Subcutaneous abdominal adipose tissue (tissue), 5 donors: ENCODE data around the gene NRP1.

ENCODE experiments used
- H3K27ac ChIP-seq: one replicate; pipeline ENCODE4 v1.7.0; 2013; ENCODE audit warnings: low read depth, mild to moderate bottlenecking, inconsistent platforms, low read length, moderate library complexity
- H3K27me3 ChIP-seq, 5 donors: one replicate each; pipeline ENCODE4 v1.7.0; 2013; ENCODE audit warnings: low read length in 5 of 5, inconsistent platforms in 1 of 5; ENCODE audit not compliant: control insufficient read depth in 5 of 5, insufficient read depth in 4 of 5
- H3K36me3 ChIP-seq, 5 donors: one replicate each; pipeline ENCODE4 v1.7.0; 2013; ENCODE audit warnings: low read length in 5 of 5; ENCODE audit not compliant: control insufficient read depth in 5 of 5, insufficient read depth in 5 of 5
- H3K4me1 ChIP-seq, 5 donors: one replicate each; pipeline ENCODE4 v1.7.0; 2013; ENCODE audit warnings: low read length in 5 of 5, mild to moderate bottlenecking in 3 of 5, moderate library complexity in 1 of 5; ENCODE audit not compliant: control insufficient read depth in 5 of 5, insufficient read depth in 5 of 5
- H3K4me3 ChIP-seq, 5 donors: one replicate each; pipeline ENCODE4 v1.7.0; 2013; ENCODE audit warnings: low read length in 5 of 5, low read depth in 1 of 5
- H3K9ac ChIP-seq, 5 donors: one replicate each; pipeline ENCODE4 v1.7.0; 2013; ENCODE audit warnings: low read length in 5 of 5, mild to moderate bottlenecking in 4 of 5, moderate library complexity in 3 of 5
- H3K9me3 ChIP-seq, 5 donors: one replicate each; pipeline ENCODE4 v1.7.0; 2013; ENCODE audit warnings: low read length in 5 of 5; ENCODE audit not compliant: control insufficient read depth in 5 of 5
- donor health status: healthy.
- donor health status: healthy.
- donor health status: healthy.
- donor health status: healthy.
- donor health status: healthy.

NRP1 gene

DNA sequence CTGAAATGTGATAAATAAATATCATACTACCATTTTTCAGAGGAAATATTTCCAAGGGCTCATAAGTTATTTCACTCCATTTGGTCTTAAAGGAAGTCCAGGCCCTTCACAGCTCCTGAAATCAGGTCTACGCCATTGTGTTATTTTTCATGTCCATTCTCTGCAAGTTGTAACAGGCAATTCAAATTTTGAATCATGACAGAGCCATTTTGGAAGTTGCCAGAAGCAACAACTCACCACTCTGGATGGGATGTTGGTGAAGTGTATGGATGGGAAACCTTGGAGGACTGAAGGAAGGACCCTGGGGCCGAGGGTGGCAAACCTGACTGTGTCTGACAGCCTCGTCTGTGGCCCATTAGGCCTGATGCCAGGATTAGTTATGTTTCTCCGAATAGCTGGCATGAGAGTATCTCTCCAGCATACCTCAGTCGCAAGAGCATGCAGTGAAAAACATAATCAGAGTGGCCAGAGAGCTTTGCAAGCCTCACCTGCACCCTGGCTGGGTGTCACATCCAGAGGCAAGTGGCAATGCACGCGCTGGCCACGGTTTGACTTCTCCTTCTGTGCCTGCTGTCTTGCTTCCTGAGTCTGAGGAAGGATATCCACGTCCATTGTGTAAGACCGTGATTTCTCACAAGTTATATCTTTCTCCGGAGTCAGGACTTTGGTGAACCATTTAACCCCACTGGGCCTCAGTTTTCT lies 87.1 kb downstream of the NRP1 start:
- Histone ChIP-seq H3K4me3 (no peak overlapping the region), H3K4me1 (peaks cover 0 to 68% (median 15%) of the 10 kb centered on the region in 5 donors), H3K9me3 (no peaks in the 10 kb centered on the region), H3K9ac (no peak overlapping the region), H3K27me3 (no peaks in the 10 kb centered on the region), H3K36me3 (peaks cover 43 to 69% (median 47%) of the 10 kb centered on the region in 5 donors), H3K27ac (peak overlapping the region; percentile 75)

DNA sequence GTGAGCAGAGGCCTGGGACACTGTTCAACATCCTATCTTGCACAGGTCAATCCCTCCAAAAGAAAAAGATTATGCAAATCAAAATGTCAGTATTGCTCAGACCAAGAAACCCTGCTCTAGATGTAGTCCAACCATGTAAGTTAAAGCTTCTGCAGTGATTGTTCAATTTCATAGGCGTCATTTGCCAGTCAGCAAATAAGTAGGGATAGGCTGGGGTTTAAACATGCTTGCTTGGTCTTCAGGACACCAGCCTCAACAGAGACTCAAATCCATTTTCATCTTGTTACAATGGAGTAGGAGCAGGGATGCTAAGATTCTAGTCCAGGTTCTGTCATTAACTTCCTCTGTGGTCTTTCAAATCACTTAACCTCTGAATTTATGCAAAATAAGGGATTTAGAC lies 89.1 kb downstream of the NRP1 start:
- H3K4me1 ChIP-seq: peaks cover 0 to 58% (median 26%) of the 10 kb centered on the region in 5 donors
- H3K9me3 ChIP-seq: no peaks in the 10 kb centered on the region
- H3K27ac ChIP-seq: no peak overlapping the region
- H3K27me3 ChIP-seq: no peaks in the 10 kb centered on the region
- H3K4me3 ChIP-seq: no peak overlapping the region
- H3K36me3 ChIP-seq: peaks cover 26 to 58% (median 28%) of the 10 kb centered on the region in 5 donors
- H3K9ac ChIP-seq: no peak overlapping the region

DNA sequence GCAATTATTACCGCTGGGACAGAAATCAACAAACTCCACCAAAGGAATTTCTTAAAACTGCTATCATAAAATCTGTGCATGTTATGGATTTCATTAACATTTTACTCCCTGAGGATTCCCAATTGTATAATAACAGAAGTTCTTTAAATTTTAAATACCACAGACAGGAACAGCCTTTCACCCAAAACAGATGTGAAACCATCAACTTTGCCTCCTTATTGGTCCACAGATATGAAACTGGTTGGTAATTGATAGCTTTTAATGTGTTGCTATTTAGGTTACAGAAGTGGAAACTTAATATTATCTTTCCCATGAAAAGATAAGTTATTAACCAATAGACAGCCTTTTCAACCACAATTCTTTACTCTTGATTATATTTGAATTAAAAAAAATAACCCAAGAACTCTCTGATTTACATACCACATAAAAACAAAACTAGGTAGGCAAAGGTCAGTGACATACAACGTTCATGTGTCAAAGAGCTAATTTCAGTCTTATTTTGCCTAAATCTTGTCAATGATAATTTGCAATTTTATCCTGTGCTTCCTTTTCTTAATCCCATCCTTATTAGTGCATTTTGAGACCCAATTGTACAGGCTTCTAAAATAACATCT lies 90.0 kb downstream of the NRP1 start:
- no peaks in the 10 kb centered on the region for H3K27me3 ChIP-seq
- no peak overlapping the region for H3K27ac ChIP-seq
- H3K9ac ChIP-seq: no peak overlapping the region
- H3K36me3 ChIP-seq: peaks cover 23 to 57% (median 33%) of the 10 kb centered on the region in 5 donors
- H3K4me3 ChIP-seq: no peak overlapping the region
- peaks cover 0 to 52% (median 26%) of the 10 kb centered on the region in 5 donors for H3K4me1 ChIP-seq
- H3K9me3 ChIP-seq: no peaks in the 10 kb centered on the region

DNA sequence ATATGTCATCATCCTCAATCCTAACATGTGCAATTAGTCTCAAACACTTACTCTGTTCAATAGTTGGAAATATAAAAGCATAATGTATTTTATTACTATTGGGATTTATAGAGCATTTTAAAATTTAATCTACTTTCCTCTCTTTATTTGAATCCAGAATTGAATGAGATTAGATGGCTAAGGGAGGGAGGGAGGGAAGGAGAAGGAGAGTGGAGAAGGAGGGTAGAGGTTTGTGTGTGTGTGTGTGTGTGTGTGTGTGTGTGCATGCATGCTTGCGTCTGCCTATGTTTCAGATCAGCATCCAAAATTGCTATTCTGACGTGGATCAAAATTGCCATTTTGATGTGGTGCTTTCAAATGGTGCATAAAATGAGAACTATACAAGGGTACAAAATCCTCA lies 90.8 kb downstream of the NRP1 start:
- Histone ChIP-seq H3K27ac (no peak overlapping the region), H3K4me3 (no peak overlapping the region), H3K27me3 (no peaks in the 10 kb centered on the region), H3K4me1 (peaks cover 0 to 45% (median 24%) of the 10 kb centered on the region in 5 donors), H3K9me3 (no peaks in the 10 kb centered on the region), H3K36me3 (peaks cover 26 to 65% (median 37%) of the 10 kb centered on the region in 5 donors), H3K9ac (no peak overlapping the region)

DNA sequence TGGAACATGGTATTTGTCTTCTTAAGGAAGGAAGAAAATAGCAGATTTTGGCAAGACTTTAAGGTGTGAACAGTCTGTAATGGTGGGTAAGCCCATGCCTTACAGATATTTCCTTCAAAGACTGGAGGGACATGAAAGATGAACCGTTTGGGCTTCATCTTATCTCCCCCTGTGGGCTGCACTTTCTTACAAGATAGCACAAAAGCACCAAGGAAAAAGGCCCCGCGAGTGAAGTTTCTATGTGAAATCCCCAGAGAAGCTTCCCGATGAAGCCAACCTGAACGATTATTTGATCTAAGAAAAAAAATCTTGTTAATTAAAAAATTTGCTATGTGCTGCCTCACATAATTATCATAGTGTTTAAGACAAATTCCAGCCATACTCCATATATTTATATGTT lies 91.5 kb downstream of the NRP1 start:
- peaks cover 0 to 41% (median 22%) of the 10 kb centered on the region in 5 donors for H3K4me1 ChIP-seq

DNA sequence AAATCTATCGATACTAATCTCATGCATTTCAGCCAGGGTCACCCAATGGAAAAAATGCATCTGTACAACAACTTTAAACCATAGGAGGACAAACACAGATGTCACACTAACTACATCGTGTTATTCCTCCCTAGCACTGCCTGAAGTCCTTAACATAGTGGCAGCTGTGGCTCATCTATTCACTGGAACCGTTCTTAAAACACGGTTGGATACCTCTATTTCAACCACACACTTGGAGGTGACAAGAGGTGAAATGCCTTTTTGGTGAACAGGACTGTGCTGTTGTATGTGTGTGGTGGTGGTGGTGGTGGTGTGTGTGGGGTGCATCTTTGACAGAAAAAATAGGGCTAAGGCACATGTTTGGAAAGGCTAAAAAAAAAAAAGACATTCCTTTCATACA lies 93.1 kb downstream of the NRP1 start:
- Histone ChIP-seq H3K4me3 (no peak overlapping the region), H3K36me3 (peaks cover 14 to 63% (median 31%) of the 10 kb centered on the region in 5 donors), H3K4me1 (peaks cover 2 to 39% (median 24%) of the 10 kb centered on the region in 5 donors), H3K9me3 (no peaks in the 10 kb centered on the region), H3K27ac (peak overlapping the region; percentile 9), H3K27me3 (no peaks in the 10 kb centered on the region), H3K9ac (no peak overlapping the region)

More for the DNA sequence above, 91.5 kb downstream of the NRP1 start:
- H3K27ac ChIP-seq: no peak overlapping the region
- no peaks in the 10 kb centered on the region for H3K27me3 ChIP-seq
- H3K9ac ChIP-seq: no peak overlapping the region
- H3K9me3 ChIP-seq: no peaks in the 10 kb centered on the region
- H3K36me3 ChIP-seq: peaks cover 29 to 68% (median 43%) of the 10 kb centered on the region in 5 donors
- no peak overlapping the region for H3K4me3 ChIP-seq

DNA sequence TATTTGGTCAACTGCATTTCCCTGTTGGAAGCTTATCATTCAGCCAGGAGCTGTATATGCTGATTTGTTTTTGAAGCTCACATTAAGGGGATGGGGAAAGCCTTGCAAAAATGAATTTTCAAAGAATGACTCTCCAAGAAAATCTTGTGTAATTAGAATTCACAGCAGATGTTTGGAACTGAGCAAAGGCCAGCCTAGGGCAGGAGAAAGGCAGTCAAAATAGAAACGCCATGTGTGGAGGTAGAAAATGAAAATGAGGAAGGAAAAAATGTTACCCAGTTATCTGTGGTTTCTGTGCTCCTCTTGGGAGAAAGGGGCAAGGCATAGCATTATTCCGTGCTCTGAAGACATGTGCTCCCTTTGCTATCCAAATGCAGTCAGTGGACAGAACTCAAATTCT lies 93.5 kb downstream of the NRP1 start:
- Histone ChIP-seq H3K36me3 (peaks cover 14 to 59% (median 29%) of the 10 kb centered on the region in 5 donors), H3K9me3 (no peaks in the 10 kb centered on the region), H3K4me3 (no peak overlapping the region), H3K27me3 (no peaks in the 10 kb centered on the region), H3K27ac (peak overlapping the region; percentile 9), H3K9ac (no peak overlapping the region), H3K4me1 (peaks cover 3 to 44% (median 28%) of the 10 kb centered on the region in 5 donors)

DNA sequence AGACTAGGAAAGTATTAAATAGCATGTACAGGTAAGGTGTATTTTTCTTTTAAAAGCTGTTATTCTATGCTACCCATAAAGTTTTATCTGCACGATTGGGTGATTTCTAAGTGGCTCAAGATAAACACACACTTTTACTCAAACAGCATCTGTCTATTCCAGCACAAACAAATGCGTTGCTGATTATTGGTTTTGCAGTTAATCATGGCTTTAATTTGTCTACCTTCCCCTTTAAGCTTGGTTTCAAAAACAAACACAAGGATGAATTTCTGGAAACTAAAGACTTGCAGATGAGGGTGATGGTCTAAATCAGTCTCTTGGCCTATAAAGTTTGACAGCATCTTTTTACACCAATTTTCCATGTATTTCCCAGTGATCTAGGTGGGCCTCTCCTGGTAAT lies 94.2 kb downstream of the NRP1 start:
- no peaks in the 10 kb centered on the region for H3K9me3 ChIP-seq
- H3K27me3 ChIP-seq: no peaks in the 10 kb centered on the region
- no peak overlapping the region for H3K27ac ChIP-seq
- H3K9ac ChIP-seq: no peak overlapping the region
- peaks cover 3 to 45% (median 35%) of the 10 kb centered on the region in 5 donors for H3K4me1 ChIP-seq
- peaks cover 11 to 56% (median 29%) of the 10 kb centered on the region in 5 donors for H3K36me3 ChIP-seq
- H3K4me3 ChIP-seq: no peak overlapping the region

DNA sequence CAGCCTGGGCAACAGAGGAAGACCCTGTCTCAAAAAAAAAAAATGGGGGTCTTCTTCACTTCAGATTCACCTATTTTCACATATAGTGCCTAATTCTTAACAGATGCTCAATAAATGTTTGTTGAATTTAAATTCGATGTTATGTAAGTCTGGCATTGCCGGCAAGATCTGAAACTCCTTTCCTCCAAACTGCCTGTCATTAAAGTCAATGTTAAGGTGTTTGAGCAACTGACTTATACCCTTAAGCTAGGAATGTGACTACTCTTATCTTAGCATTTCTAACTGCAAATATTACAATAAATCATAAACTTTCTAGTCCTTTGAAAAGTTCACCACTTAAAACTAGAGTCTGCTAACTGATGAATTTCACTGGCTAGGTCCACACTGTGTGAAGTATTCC lies 95.2 kb downstream of the NRP1 start:
- no peak overlapping the region for H3K4me3 ChIP-seq
- peaks cover 5 to 44% (median 39%) of the 10 kb centered on the region in 5 donors for H3K4me1 ChIP-seq
- no peaks in the 10 kb centered on the region for H3K27me3 ChIP-seq
- H3K9me3 ChIP-seq: no peaks in the 10 kb centered on the region
- H3K36me3 ChIP-seq: peaks cover 11 to 53% (median 29%) of the 10 kb centered on the region in 5 donors
- no peak overlapping the region for H3K9ac ChIP-seq
- H3K27ac ChIP-seq: no peak overlapping the region

DNA sequence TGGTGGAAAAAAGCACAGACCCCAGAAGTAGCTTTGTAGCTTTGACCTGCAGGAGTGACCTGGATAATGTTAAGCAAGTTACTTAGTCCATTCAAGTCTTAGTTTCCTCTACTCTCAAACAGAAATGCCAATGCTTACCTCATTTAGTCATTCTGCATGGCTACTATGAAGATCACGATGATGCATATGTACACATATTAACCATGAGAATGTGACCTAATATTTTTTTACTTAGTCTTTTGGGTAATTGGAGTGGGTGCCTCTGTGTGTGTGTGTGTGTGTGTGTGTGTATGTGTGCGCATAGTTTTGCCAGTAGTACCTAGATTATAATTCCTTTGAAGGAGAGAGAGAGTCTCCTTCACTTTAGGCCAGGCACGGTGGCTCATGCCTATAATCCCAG lies 95.8 kb downstream of the NRP1 start:
- Histone ChIP-seq H3K36me3 (peaks cover 8 to 50% (median 25%) of the 10 kb centered on the region in 5 donors), H3K9me3 (no peaks in the 10 kb centered on the region), H3K27me3 (no peaks in the 10 kb centered on the region), H3K9ac (no peak overlapping the region), H3K4me3 (no peak overlapping the region), H3K27ac (no peak overlapping the region), H3K4me1 (peaks cover 5 to 48% (median 40%) of the 10 kb centered on the region in 5 donors)
